Right lobe of liver (tissue), 4 donors: ENCODE results near the gene CD79B.

Experiments
- POLR2A ChIP-seq: fragments of 450-650 bp; IDR thresholded peaks from one replicate; pipeline ENCODE4 v1.6.1; 2017; ENCODE audit warnings: antibody characterized with exemption, mild to moderate bottlenecking
- TF ChIP-seq, protein P1 (sequence below), 4 donors: fragments of 200-600 bp in 3 of 4; fragments of 450-650 bp in 1 of 4; IDR thresholded peaks; one replicate each; pipeline versions ENCODE4 v1.5.1 to v1.8.0; 2016 to 2022; ENCODE audit warnings: antibody characterized with exemption in 4 of 4, mild to moderate bottlenecking in 2 of 4
- donor health status: DM: no; HTN: no; CAD: no.
- donor health status: DM: no; HTN: no; CAD: no.
- donor health status: DM: no; HTN: yes; CAD: no.

- TF ChIP-seq POLR2A, result no peak
- TF ChIP-seq, protein P1, sequence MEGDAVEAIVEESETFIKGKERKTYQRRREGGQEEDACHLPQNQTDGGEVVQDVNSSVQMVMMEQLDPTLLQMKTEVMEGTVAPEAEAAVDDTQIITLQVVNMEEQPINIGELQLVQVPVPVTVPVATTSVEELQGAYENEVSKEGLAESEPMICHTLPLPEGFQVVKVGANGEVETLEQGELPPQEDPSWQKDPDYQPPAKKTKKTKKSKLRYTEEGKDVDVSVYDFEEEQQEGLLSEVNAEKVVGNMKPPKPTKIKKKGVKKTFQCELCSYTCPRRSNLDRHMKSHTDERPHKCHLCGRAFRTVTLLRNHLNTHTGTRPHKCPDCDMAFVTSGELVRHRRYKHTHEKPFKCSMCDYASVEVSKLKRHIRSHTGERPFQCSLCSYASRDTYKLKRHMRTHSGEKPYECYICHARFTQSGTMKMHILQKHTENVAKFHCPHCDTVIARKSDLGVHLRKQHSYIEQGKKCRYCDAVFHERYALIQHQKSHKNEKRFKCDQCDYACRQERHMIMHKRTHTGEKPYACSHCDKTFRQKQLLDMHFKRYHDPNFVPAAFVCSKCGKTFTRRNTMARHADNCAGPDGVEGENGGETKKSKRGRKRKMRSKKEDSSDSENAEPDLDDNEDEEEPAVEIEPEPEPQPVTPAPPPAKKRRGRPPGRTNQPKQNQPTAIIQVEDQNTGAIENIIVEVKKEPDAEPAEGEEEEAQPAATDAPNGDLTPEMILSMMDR (IDR thresholded peaks at IDR 0.05), result no peak
These were observed 17.6 kb upstream of the CD79B start for GRCh38 chr17:63949576-63950250.
